RWPE1 (cell line): ENCODE data around the gene ADAMTS14.
A peak's percentile ranks its signal among the peaks of the same experiment; 100 is the strongest.

Experiments
- CTCF ChIA-PET: fragments of 350-600 bp; sonication (Branson Sonifier 250); formaldehyde crosslinking; extraction: SDS; loops from one replicate; lab custom pipeline; 2021; lab: Yijun Ruan, JAX
- POLR2A ChIA-PET: fragments of 400-600 bp; formaldehyde crosslinking; extraction: SDS; loops from one replicate; lab custom pipeline; 2020; ENCODE audit warnings: antibody characterized with exemption; ENCODE audit not compliant: low non-redundant PET; lab: Yijun Ruan, JAX
- DNase-seq: peaks from one replicate; pipeline ENCODE4 v3.0.0; 2012; ENCODE audit warnings: low spot score
- H3K27ac ChIP-seq: fragments of 450-650 bp; 2 replicates; pipeline ENCODE4 v1.5.1; 2017
- TF ChIP-seq, protein P1 (sequence below): fragments of 450-650 bp; conservative IDR thresholded peaks from 2 replicates; pipeline ENCODE4 v1.5.1; 2017; ENCODE audit warnings: low read depth, mild to moderate bottlenecking

Gene ADAMTS14

GRCh38 chr10:70801854-70802253 lies 129.5 kb downstream of the ADAMTS14 start:
- TF ChIP-seq, protein P1, sequence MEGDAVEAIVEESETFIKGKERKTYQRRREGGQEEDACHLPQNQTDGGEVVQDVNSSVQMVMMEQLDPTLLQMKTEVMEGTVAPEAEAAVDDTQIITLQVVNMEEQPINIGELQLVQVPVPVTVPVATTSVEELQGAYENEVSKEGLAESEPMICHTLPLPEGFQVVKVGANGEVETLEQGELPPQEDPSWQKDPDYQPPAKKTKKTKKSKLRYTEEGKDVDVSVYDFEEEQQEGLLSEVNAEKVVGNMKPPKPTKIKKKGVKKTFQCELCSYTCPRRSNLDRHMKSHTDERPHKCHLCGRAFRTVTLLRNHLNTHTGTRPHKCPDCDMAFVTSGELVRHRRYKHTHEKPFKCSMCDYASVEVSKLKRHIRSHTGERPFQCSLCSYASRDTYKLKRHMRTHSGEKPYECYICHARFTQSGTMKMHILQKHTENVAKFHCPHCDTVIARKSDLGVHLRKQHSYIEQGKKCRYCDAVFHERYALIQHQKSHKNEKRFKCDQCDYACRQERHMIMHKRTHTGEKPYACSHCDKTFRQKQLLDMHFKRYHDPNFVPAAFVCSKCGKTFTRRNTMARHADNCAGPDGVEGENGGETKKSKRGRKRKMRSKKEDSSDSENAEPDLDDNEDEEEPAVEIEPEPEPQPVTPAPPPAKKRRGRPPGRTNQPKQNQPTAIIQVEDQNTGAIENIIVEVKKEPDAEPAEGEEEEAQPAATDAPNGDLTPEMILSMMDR = no peak
- no peak overlapping the region for H3K27ac ChIP-seq
- DNase-seq = no peak
- ChIA-PET CTCF (no interaction called here), POLR2A (no interaction called here)

DNA sequence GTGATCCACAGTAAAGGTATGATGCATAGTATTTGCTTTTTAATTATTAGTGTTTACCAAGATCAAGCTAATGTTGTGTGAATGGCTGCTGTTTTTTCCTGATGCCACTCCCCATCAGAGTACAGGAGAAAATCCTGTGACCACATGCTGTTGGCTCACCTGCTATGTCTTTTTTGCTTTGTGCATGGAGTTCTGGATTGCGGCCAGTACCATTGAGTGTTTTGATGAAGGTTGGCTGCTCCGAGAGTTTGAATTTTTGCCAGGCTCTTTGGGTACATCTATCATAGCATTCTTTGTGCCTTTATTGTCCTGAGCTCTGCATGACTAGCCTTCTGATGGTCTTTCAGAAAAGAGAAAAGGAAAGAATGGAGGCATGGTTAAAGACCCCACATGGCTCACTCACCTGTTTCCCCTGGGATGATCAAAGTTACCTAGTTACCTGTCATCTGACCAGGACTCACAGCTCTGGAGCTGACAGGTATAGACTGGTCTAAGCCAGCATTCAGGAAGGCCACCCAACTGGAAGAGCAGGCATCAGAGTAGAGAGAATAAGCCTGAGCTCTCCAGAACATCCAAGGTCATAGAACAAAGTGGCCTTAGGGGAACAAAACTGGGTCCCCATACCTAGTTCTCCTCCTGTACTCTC lies 131.6 kb downstream of the ADAMTS14 start:
- ChIA-PET POLR2A (no interaction called here), CTCF (no interaction called here)
- no peak for DNase-seq
- TF ChIP-seq, protein P1 = no peak
- H3K27ac ChIP-seq = no peak overlapping the region

DNA sequence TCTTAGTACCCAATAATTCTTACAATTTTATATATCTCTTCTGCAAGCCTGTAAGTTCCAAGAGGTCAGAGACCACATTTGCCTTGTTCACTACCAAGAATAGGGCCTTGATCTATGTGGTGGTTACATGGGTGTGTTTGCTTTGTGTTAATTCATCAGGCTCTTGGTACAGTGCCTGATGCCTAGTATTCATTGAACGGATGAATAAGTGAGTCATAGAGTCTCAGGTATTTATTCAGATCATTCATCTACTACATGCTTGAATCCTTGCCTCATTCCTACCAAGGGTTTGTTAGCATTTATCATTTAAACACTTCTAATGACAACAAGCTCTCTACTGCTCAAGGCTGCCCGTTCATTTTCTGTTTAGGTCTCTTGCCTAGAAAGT lies 132.1 kb downstream of the ADAMTS14 start:
- TF ChIP-seq, protein P1 = no peak
- CTCF ChIA-PET = no interaction called here
- POLR2A ChIA-PET = no interaction called here
- peak; percentile 56 for DNase-seq
- H3K27ac ChIP-seq = no peak overlapping the region

DNA sequence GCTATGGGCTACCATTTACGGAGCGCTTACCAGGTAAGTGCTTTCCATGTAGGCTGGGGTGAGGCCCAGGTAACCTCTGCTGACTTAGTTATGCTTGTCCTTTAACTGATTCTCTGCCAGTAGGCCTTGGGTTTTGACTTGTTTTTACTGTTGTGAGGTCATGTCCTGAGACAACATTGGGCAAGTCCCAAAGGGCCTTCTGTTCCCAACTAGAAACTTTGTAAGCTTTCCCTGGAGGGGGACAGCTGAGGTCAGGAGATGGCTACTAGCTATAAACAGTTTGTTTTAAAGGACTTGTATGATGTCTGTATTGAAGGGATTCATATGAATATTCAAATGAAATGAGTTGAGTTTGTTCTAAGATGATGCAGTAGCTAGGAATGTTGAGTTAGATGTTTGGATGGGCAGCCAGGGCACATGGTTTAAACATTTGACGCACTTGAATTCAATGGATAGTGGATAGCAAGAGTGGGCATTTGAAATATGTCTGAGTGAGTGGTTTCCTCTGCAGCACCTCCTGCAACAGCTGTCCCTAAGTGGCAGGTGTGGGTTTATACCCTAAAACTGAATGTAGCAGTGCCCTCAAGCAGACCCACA lies 133.4 kb downstream of the ADAMTS14 start:
- DNase-seq = no peak
- POLR2A ChIA-PET = no interaction called here
- TF ChIP-seq, protein P1 = no peak
- H3K27ac ChIP-seq = no peak overlapping the region
- CTCF ChIA-PET = interaction anchor here (0.5 to 1.0 kb wide), 2 partner anchors 272 to 464 kb away, joined by 3 read pairs; no protein-coding TSS in a partner anchor

DNA sequence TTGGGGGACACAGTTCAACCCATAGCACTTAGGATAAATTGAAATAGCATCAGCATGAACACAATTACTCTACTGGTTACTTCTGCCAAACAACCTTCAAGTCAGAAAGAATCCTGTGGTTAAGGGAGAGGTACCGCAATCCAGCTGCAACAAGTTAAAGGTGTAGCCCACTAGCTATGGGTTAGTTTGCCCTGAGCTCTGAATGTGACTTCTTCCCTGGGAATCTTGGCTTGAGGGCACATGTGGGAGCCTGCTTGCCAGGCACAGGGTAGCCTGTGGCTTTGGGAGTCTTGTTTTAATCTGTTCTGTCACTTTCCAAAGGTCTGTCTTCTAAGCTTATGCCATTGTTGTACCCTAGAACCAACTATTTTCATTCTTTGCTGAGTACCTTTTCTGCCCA lies 134.5 kb downstream of the ADAMTS14 start:
- no peak for DNase-seq
- no peak overlapping the region for H3K27ac ChIP-seq
- TF ChIP-seq, protein P1 = no peak
- ChIA-PET POLR2A (no interaction called here), CTCF (no interaction called here)

DNA sequence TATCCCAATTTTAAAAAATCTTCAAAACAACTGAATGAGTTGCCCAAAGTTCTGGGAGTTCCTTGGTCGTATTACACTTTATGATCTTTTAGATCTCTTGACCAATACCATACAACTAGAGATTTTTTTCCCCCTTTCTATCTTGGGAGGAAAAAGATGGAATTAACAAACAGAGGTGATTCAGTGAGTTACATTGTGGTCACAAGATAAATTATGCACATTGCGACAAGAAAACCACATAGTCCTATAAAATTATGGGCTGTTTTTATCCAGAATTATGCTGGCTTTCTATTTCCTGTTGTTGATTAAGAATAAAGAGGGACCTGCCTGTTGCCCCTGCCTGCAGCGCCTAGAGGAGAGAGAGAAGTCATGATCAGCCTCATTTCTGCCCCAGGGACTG lies 135.2 kb downstream of the ADAMTS14 start:
- TF ChIP-seq, protein P1 = no peak
- ChIA-PET POLR2A (no interaction called here), CTCF (interaction anchor here (0.9 kb wide), 1 partner anchor 11 kb away, joined by 3 read pairs; no protein-coding TSS in a partner anchor)
- DNase-seq = no peak
- no peak overlapping the region for H3K27ac ChIP-seq
